Stimulated activated CD4-positive, alpha-beta T cell treated with anti-CD3 and anti-CD28 coated beads, Interleukin-12 subunit alpha, Interleukin-12 subunit beta, amount 100 ng/mL, for 24 hours (primary cell): ENCODE results near the gene HSF5.
"Not testable (repeated sequence)": the region's sequence is repeated elsewhere in the genome, so short reads cannot be mapped to it uniquely, and the experiment has no call there.

Experiments used
- DNase-seq, 2 experiments: peaks; one replicate each; pipeline ENCODE4 v3.0.0-alpha.2; 2020; ENCODE audit warnings: low read depth in 2 of 2

Gene HSF5

GRCh38 chr17:58516644-58517377 lies 28.6 kb upstream of the HSF5 start:
- no peak for DNase-seq

GRCh38 chr17:58515286-58515685 lies 27.1 kb upstream of the HSF5 start:
- DNase-seq, result no peak

GRCh38 chr17:58514770-58515157 lies 26.6 kb upstream of the HSF5 start:
- no peak for DNase-seq

GRCh38 chr17:58513965-58514769 lies 26.0 kb upstream of the HSF5 start, which contains the start of gene MTMR4:
MTMR4 (minus strand) TSS chr17:58514638; CDS start chr17:58514407, 231 bp downstream.
- DNase-seq, result peak; percentile 59 to 64

GRCh38 chr17:58513267-58513964 lies 25.2 kb upstream of the HSF5 start:
- no peak for DNase-seq

GRCh38 chr17:58510075-58510474 lies 21.9 kb upstream of the HSF5 start:
- no peak for DNase-seq

- no peak for DNase-seq
Observed at GRCh38 chr17:58508341-58509067, 20.3 kb upstream of the HSF5 start.

GRCh38 chr17:58507123-58507634 lies 19.0 kb upstream of the HSF5 start:
- no peak for DNase-seq

GRCh38 chr17:58506354-58507080 lies 18.3 kb upstream of the HSF5 start:
- no peak for DNase-seq

- no peak for DNase-seq
Observed at GRCh38 chr17:58504826-58505351, 16.7 kb upstream of the HSF5 start.

- DNase-seq, result no peak
Observed at GRCh38 chr17:58503866-58504265, 15.7 kb upstream of the HSF5 start.

GRCh38 chr17:58503134-58503533 lies 14.9 kb upstream of the HSF5 start:
- DNase-seq, result not testable (repeated sequence)

GRCh38 chr17:58501451-58501850 lies 13.2 kb upstream of the HSF5 start:
- no peak for DNase-seq

GRCh38 chr17:58498177-58498828 lies 10.1 kb upstream of the HSF5 start:
- DNase-seq, result no peak

GRCh38 chr17:58493506-58493905 lies 5.3 kb upstream of the HSF5 start:
- DNase-seq, result no peak

GRCh38 chr17:58492238-58493121 lies 4.3 kb upstream of the HSF5 start:
- DNase-seq, result no peak

- DNase-seq, result no peak
Observed at GRCh38 chr17:58491510-58492045, 3.4 kb upstream of the HSF5 start.

GRCh38 chr17:58488428-58488890 lies 251 bp upstream of the HSF5 start:
- DNase-seq, result no peak

- DNase-seq, result no peak
Observed at GRCh38 chr17:58484600-58484999, 3.6 kb downstream of the HSF5 start.
